Testis (tissue), 2 donors: Measurements from ENCODE around the gene MSMB.
"Not testable (repeated sequence)": the region's sequence is repeated elsewhere in the genome, so short reads cannot be mapped to it uniquely, and the experiment has no call there.

Experiments
- POLR2A ChIP-seq: fragments of 450-650 bp; IDR thresholded peaks from one replicate; pipeline ENCODE4 v1.6.1; 2017; ENCODE audit warnings: antibody characterized with exemption, mild to moderate bottlenecking, moderate library complexity
- TF ChIP-seq, protein P1 (sequence below), 3 experiments: fragments of 450-650 bp in 2 of 3; fragments of 200-600 bp in 1 of 3; sonication (generic) in 1 of 3; IDR thresholded peaks; one replicate each; pipeline ENCODE4 v1.5.1; 2016 to 2019; ENCODE audit warnings: antibody characterized with exemption in 3 of 3, mild to moderate bottlenecking in 2 of 3, moderate library complexity in 1 of 3

GRCh38 chr10:46087381-46087780 is 41.3 kb upstream of the MSMB start:
- TF ChIP-seq POLR2A: not testable (repeated sequence)
- TF ChIP-seq, protein P1, sequence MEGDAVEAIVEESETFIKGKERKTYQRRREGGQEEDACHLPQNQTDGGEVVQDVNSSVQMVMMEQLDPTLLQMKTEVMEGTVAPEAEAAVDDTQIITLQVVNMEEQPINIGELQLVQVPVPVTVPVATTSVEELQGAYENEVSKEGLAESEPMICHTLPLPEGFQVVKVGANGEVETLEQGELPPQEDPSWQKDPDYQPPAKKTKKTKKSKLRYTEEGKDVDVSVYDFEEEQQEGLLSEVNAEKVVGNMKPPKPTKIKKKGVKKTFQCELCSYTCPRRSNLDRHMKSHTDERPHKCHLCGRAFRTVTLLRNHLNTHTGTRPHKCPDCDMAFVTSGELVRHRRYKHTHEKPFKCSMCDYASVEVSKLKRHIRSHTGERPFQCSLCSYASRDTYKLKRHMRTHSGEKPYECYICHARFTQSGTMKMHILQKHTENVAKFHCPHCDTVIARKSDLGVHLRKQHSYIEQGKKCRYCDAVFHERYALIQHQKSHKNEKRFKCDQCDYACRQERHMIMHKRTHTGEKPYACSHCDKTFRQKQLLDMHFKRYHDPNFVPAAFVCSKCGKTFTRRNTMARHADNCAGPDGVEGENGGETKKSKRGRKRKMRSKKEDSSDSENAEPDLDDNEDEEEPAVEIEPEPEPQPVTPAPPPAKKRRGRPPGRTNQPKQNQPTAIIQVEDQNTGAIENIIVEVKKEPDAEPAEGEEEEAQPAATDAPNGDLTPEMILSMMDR (IDR thresholded peaks at IDR 0.05): not testable (repeated sequence)
